GM19025 (cell line): Measurements from ENCODE around the gene SLC12A4.
"Not testable (repeated sequence)": the region's sequence is repeated elsewhere in the genome, so short reads cannot be mapped to it uniquely, and the experiment has no call there.

Experiments
- ATAC-seq: cut with Tn5 transposase; IDR thresholded peaks from one replicate; pipeline ENCODE4 v1.9.1; 2021; ENCODE audit warnings: mild to moderate bottlenecking, low read depth, moderate library complexity; ENCODE audit not compliant: unreplicated experiment

The SLC12A4 gene

GRCh38 chr16:67930678-67931211 lies 37.7 kb downstream of the SLC12A4 start:
- no peak for ATAC-seq

DNA sequence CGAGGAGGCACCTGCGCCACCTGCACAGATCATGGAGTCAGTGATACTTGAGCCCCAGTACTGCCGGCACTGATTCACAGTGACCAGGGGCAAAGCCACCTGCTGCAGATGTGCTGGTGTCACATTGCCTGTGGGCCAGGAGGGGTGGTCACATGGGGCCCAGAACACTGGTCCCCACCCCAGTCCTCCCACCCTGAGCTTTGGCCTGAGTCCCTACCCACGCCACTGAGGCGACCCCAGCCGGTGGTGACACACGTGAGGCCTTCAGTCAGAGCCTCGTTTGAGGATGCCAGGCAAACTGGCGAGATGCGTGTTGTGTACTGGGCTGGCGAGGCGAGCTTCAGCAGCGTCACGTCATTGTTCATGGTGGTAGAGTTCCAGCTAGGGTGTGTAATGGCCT lies 38.2 kb downstream of the SLC12A4 start:
- no peak for ATAC-seq

- ATAC-seq: no peak
These were observed 39.7 kb downstream of the SLC12A4 start for GRCh38 chr16:67928561-67929364.

- ATAC-seq: no peak
These were observed 40.3 kb downstream of the SLC12A4 start for GRCh38 chr16:67928147-67928546.

DNA sequence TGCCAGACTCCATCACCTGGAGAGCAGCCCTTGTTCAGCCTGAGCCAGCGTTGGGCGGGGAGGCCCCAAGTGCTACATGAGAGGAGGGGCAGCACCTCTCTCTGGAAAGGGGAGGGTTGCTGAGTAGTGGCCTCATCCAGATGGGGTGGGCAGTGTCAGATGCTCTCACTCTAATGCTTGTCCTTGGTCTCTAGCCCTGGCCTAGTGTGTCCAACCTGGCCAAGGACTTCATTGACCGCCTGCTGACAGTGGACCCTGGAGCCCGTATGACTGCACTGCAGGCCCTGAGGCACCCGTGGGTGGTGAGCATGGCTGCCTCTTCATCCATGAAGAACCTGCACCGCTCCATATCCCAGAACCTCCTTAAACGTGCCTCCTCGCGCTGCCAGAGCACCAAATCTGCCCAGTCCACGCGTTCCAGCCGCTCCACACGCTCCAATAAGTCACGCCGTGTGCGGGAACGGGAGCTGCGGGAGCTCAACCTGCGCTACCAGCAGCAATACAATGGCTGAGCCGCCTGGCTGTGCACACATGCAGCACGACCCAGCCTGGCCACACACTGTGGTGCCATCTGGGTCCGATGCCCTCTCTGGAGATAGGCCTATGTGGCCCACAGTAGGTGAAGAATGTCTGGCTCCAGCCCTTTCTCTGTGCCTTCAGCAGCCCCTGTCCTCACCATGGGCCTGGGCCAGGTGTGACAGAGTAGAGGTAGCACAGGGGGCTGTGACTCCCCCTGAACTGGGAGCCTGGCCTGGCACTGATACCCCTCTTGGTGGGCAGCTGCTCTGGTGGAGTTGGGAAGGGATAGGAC lies 41.1 kb downstream of the SLC12A4 start:
- no peak for ATAC-seq

- no peak for ATAC-seq
These were observed 42.2 kb downstream of the SLC12A4 start for GRCh38 chr16:67926181-67926750.

- no peak for ATAC-seq
These were observed 44.1 kb downstream of the SLC12A4 start for GRCh38 chr16:67924140-67924906.

DNA sequence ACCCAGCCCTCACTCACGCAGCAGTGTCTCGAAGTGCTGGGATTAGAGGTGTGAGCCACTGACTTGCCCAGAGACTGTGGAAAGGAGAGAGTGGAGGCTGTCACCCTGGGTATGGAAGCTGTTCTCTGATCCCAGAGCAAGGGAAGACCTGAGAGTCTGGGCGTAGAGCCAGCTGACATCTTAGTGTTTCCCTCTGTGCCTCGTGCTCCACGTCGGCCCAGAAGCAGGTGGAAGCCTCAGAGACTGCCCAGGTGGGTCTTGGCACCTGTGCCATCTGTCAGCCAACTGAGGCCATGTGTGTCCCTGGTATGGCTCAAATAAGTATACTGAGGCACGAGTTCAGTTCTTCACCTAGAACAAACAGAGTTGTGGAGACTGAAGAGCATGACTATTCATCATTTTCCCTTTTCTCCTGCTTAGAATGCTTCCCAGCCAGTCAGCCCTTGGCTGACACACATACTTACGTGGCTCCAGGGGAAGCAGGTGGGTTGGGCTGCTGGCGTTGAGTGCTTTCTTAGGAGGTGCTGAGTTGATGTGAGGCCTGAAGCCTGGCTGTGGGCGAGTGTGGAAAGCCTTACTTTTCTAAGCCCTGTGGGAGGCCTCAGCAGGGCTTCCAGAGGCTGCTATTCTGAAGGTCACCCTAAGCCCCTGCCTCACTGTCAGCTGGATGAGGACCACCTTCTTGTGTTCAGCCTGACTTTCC lies 44.9 kb downstream of the SLC12A4 start:
- ATAC-seq: no peak

DNA sequence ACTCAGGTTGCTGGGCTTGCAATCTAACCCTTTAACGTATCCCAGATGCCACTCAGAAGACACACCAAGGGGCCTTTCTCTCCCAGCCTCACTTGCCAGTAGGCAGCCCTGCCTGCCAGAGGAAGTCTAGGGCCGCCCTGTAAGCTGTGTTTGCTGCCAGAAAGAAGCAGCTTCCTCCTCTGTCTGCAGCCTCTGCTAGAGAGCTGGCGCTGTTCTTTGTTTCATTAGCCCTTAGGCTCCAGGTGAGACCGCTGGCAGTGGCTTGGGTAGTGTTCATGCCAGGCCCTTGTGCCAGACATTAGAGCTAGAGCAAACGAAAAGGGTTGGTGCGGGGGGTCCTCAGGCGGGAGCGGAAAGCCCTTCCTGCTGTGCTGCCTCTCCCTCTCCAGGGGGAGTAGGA lies 45.7 kb downstream of the SLC12A4 start:
- no peak for ATAC-seq

DNA sequence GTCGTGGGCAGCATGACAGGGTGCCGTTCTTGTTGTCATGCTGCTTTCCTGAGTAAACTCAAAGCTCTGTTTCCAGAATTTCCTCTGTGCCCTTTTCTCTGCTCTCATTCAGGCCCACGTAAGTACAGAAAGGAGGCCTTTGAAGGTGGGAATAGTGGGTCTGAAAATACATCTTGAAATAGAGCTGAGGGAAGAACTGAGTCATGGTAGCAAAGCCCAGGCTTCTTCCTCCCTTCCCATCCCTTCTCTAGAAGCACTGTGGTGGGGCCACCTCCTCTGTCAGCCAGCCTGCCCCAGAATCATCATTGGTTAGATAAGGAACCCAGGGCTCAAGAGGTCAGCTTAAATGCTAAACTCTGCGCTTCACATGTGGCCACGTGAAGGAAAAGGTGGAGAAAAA lies 46.2 kb downstream of the SLC12A4 start:
- no peak for ATAC-seq

DNA sequence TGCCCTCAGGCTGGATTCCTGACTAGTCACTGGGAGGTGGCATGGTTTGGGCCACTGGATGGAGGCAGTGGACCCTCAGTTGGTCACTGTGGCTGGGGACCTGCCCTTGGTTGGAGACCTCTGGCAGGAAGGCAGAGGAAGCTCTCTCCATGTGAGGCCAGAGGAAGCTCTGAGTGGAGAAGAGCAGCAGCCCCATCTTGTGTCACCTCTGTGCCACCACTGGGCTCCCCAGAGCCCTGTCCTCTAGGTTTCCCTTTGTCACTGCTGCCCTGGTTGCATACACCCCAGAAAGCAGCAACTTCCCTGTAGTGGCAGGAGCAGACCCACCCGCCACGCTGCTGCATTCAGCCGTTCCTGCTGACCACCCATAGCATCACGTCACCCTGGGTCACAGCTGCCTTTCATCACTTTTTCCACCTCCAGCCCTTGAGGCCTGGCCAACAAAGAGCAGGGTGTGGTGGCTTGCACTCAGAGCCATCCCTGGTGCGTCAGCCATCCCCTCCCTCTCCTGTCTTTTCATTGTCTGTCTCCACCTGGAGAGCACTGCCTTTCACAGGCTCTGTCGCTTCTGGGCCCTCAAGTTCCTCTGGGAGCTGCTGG lies 48.7 kb downstream of the SLC12A4 start:
- no peak for ATAC-seq

DNA sequence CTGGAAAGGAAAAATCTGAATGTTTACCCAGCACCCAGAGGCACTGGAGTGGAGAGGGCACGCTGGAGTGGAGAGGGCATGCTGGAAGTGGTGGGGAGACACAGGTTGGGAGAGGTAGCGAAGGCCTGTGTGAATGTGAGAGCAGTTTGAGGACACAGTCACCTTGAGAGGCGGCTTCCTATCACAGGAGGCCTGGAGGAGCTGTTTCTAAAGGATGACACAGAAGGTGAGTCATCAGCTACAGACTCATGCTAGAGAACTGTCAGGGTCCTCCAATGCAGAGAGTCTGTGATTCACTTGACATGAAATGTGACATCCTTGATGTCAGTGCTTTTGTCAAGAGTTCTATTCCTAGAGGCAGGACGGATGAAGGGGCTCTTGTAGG lies 50.6 kb downstream of the SLC12A4 start:
- ATAC-seq: no peak

- ATAC-seq: no peak
These were observed 51.1 kb downstream of the SLC12A4 start for GRCh38 chr16:67917140-67917851.

- ATAC-seq: no peak
These were observed 52.4 kb downstream of the SLC12A4 start for GRCh38 chr16:67915831-67916723.

GRCh38 chr16:67915496-67915769 lies 53.0 kb downstream of the SLC12A4 start:
- ATAC-seq: not testable (repeated sequence)

DNA sequence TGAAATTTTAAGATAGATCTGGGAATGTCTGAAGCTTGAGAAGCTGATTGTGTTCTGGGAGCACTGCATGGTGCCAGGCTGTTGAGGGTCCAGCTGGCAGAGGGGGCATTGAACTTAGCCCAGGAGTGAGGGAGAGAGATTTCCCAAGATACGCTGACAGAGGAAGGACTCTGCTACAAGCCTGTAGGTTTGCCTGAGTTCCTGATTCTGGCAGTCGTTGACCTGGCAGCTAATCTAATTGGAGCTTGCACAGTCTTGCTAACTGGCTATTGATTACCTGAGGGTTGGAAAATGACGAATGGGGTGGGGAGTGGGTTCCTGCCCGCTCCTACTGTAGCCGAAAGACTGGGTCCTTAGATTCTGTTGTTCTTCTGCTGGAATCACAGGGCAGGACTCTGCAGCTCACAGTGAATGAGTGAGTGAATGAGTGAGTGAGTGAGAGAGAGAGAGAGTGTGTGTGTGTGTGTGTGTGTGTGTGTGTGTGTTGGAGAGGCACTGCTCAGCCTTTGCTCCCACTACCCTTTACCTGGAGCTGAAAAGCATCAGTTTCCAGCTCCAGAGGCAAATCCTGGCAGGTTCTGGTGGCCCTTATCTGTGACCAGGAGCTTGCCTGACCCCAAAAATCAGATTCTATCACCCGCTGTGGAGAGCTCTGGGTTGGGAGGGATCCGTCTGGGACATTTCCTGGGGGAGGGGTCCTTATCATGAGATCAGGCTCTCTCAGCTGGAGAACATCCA lies 53.5 kb downstream of the SLC12A4 start:
- ATAC-seq: no peak

- no peak for ATAC-seq
These were observed 58.3 kb downstream of the SLC12A4 start for GRCh38 chr16:67910158-67910557.
